Nephron progenitor cell (in vitro differentiated cells): Measurements from ENCODE around the gene EREG.

Source experiments
- DNase-seq: peaks from one replicate; pipeline ENCODE4 v3.0.0; 2021
- H3K27ac Mint-ChIP-seq: 2 replicates; pipeline ENCODE4 v1.8.0; 2021; ENCODE audit warnings: mild to moderate bottlenecking, moderate library complexity, mixed read lengths
- H3K27me3 Mint-ChIP-seq: 2 replicates; pipeline ENCODE4 v1.8.0; 2021; ENCODE audit warnings: mild to moderate bottlenecking, low read depth, mixed read lengths; ENCODE audit not compliant: poor library complexity
- H3K36me3 Mint-ChIP-seq: 2 replicates; pipeline ENCODE4 v1.8.0; 2021; ENCODE audit warnings: low read depth, mixed read lengths
- H3K4me1 Mint-ChIP-seq: 2 replicates; pipeline ENCODE4 v1.8.0; 2021; ENCODE audit warnings: mixed read lengths
- H3K4me3 Mint-ChIP-seq: 2 replicates; pipeline ENCODE4 v1.8.0; 2021; ENCODE audit warnings: mild to moderate bottlenecking, moderate library complexity, mixed read lengths
- H3K9me3 Mint-ChIP-seq: 2 replicates; pipeline ENCODE4 v1.8.0; 2021; ENCODE audit warnings: mild to moderate bottlenecking, moderate library complexity, mixed read lengths
- TF ChIP-seq, protein P1 (sequence below): fragments of 200-600 bp; sonication (generic); IDR thresholded peaks from 2 replicates; pipeline ENCODE4 v1.5.0; 2021; ENCODE audit warnings: antibody characterized with exemption

Gene EREG

DNA sequence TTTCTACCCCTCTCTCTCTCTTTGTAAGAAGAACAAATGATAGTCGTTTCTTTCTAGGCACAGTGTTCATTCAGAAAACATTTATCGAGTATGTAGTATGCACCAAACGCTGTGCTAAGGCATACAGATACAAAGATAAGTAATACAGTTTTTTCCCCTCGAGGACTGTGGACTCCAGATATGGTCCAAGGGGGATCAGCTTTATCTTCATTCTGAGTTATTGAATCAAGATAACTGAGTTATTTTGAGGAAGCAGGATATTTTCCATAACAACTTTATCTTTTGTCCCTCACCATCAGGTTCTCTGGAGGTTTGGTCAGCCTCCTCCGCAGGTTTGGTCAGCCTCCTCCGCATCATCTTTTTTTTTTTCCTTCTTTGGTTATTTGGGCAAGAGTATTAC is 15.0 kb downstream of the EREG start:
- peaks cover 3% of the 10 kb centered on the region for H3K27me3 Mint-ChIP-seq
- TF ChIP-seq, protein P1, sequence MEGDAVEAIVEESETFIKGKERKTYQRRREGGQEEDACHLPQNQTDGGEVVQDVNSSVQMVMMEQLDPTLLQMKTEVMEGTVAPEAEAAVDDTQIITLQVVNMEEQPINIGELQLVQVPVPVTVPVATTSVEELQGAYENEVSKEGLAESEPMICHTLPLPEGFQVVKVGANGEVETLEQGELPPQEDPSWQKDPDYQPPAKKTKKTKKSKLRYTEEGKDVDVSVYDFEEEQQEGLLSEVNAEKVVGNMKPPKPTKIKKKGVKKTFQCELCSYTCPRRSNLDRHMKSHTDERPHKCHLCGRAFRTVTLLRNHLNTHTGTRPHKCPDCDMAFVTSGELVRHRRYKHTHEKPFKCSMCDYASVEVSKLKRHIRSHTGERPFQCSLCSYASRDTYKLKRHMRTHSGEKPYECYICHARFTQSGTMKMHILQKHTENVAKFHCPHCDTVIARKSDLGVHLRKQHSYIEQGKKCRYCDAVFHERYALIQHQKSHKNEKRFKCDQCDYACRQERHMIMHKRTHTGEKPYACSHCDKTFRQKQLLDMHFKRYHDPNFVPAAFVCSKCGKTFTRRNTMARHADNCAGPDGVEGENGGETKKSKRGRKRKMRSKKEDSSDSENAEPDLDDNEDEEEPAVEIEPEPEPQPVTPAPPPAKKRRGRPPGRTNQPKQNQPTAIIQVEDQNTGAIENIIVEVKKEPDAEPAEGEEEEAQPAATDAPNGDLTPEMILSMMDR = no peak
- H3K27ac Mint-ChIP-seq = no peak overlapping the region
- DNase-seq = no peak
- no peaks in the 10 kb centered on the region for H3K36me3 Mint-ChIP-seq
- no peak overlapping the region for H3K4me3 Mint-ChIP-seq
- H3K9me3 Mint-ChIP-seq = no peaks in the 10 kb centered on the region
- no peaks in the 10 kb centered on the region for H3K4me1 Mint-ChIP-seq

DNA sequence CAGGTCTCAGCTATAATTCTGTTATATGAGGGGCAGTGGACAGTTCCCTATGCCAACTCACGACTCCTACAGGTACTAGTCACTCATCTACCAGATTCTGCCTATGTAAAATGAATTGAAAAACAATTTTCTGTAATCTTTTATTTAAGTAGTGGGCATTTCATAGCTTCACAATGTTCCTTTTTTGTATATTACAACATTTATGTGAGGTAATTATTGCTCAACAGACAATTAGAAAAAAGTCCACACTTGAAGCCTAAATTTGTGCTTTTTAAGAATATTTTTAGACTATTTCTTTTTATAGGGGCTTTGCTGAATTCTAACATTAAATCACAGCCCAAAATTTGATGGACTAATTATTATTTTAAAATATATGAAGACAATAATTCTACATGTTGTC is 20.4 kb downstream of the EREG start:
- H3K36me3 Mint-ChIP-seq = no peaks in the 10 kb centered on the region
- TF ChIP-seq, protein P1 = no peak
- no peaks in the 10 kb centered on the region for H3K9me3 Mint-ChIP-seq
- H3K27me3 Mint-ChIP-seq = no peaks in the 10 kb centered on the region
- no peak overlapping the region for H3K27ac Mint-ChIP-seq
- no peaks in the 10 kb centered on the region for H3K4me1 Mint-ChIP-seq
- DNase-seq = no peak
- no peak overlapping the region for H3K4me3 Mint-ChIP-seq

DNA sequence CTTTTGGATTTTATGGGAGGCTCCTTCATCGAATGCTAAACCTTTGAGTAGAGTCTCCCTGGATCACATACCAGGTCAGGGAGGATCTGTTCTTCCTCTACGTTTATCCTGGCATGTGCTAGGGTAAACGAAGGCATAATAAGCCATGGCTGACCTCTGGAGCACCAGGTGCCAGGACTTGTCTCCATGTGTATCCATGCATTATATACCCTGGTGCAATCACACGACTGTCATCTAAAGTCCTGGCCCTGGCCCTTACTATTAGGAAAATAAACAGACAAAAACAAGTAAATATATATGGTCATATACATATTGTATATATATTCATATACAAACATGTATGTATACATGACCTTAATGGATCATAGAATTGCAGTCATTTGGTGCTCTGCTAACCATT is 21.2 kb downstream of the EREG start:
- H3K4me1 Mint-ChIP-seq = no peaks in the 10 kb centered on the region
- DNase-seq = no peak
- no peak overlapping the region for H3K27ac Mint-ChIP-seq

DNA sequence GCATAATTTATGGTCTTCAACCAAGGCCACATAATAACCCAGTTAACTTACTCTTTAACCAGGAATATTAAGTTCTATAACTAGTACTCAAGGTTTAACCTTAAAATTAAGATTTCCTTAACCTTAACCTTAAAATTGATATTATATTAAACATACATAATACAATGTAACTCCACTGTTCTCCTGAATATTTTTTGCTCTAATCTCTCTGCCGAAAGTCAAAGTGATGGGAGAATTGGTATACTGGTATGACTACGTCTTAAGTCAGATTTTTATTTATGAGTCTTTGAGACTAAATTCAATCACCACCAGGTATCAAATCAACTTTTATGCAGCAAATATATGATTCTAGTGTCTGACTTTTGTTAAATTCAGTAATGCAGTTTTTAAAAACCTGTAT is 22.8 kb downstream of the EREG start:
- no peaks in the 10 kb centered on the region for H3K9me3 Mint-ChIP-seq
- H3K27me3 Mint-ChIP-seq = no peaks in the 10 kb centered on the region
- DNase-seq = no peak
- TF ChIP-seq, protein P1 = no peak
- H3K4me1 Mint-ChIP-seq = no peaks in the 10 kb centered on the region
- H3K27ac Mint-ChIP-seq = no peak overlapping the region
- no peaks in the 10 kb centered on the region for H3K36me3 Mint-ChIP-seq
- no peak overlapping the region for H3K4me3 Mint-ChIP-seq

More for the DNA sequence above, 21.2 kb downstream of the EREG start:
- no peaks in the 10 kb centered on the region for H3K27me3 Mint-ChIP-seq
- no peaks in the 10 kb centered on the region for H3K36me3 Mint-ChIP-seq
- TF ChIP-seq, protein P1 = no peak
- H3K9me3 Mint-ChIP-seq = no peaks in the 10 kb centered on the region
- H3K4me3 Mint-ChIP-seq = no peak overlapping the region

DNA sequence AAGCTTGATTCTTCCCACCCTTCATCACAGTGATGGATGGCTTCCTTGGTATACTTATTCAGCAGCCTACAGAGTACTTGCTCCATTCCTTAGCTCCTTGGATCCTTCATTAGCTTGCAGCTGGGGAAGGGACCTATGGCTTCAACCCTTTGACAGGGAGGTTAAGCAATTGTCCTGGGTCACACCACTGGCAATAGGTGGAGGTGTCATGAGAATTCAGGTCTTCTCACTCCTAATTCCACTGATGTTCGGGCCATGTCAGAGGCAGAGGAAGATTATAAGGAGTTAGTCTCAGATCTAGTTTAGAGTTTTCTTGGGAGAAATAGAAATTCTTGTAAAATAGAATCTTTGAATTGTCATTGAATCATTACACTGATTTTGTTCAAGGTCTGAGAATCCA is 24.5 kb downstream of the EREG start:
- no peak overlapping the region for H3K4me3 Mint-ChIP-seq
- TF ChIP-seq, protein P1 = no peak
- H3K27me3 Mint-ChIP-seq = peaks cover 4% of the 10 kb centered on the region
- no peaks in the 10 kb centered on the region for H3K4me1 Mint-ChIP-seq
- no peak for DNase-seq
- H3K9me3 Mint-ChIP-seq = no peaks in the 10 kb centered on the region
- H3K27ac Mint-ChIP-seq = peak overlapping the region; percentile 25
- H3K36me3 Mint-ChIP-seq = no peaks in the 10 kb centered on the region

DNA sequence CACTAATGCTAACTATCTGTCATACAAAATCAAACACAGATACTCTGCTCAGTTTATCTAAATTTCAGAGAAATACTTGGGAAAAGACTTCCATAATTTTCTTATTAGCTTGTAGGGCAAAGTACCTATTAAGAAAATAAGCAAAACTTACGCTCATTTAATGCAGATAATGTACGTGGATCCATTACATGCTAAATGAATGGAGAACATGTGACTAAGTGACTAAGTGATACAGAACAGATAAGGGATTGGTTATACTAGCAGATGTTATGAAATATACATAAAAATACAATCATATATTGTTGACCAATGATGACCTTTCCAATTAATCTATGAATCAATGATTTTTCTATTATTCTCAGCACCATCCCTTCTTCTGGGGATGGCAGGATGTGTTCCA is 25.7 kb downstream of the EREG start:
- Mint-ChIP-seq H3K27me3 (peaks cover 4% of the 10 kb centered on the region), H3K27ac (no peak overlapping the region), H3K4me1 (no peaks in the 10 kb centered on the region), H3K4me3 (no peak overlapping the region), H3K9me3 (no peaks in the 10 kb centered on the region), H3K36me3 (no peaks in the 10 kb centered on the region)
- no peak for DNase-seq
- TF ChIP-seq, protein P1 = no peak
